Thoracic aorta (tissue), 2 donors: ENCODE measurements around the gene TARS3. TPM values are rescaled to one million over a fixed set of nuclear protein-coding genes. Genes with fewer than 3 reads are reported as not detected.

Source experiments
- ATAC-seq: fragments of 150-250 bp; one replicate; pipeline ENCODE4 v1.8.0; 2017; ENCODE audit warnings: low read depth; ENCODE audit not compliant: insufficient number of reproducible peaks, low FRiP score
- DNase-seq: peaks from one replicate; pipeline ENCODE4 v3.0.0-alpha.2; 2020; ENCODE audit warnings: low spot score
- H3K27ac ChIP-seq, 2 donors: fragments of 200-600 bp; sonication (generic); 1 replicate in 1 of 2; 2 replicates in 1 of 2; pipeline ENCODE4 v1.5.1; 2016; ENCODE audit warnings: mild to moderate bottlenecking in 2 of 2, moderate library complexity in 2 of 2
- H3K27me3 ChIP-seq: fragments of 200-600 bp; sonication (generic); replicated peaks from 2 replicates; pipeline ENCODE4 v1.6.0; 2016; ENCODE audit warnings: mild to moderate bottlenecking; ENCODE audit not compliant: insufficient read depth
- H3K36me3 ChIP-seq: fragments of 200-600 bp; sonication (generic); one replicate; pipeline ENCODE4 v1.5.1; 2016
- H3K4me1 ChIP-seq, 2 donors: fragments of 200-600 bp; sonication (generic); 1 replicate in 1 of 2; 2 replicates in 1 of 2; pipeline versions ENCODE4 v1.5.1 to v1.6.0; 2016; ENCODE audit warnings: low read depth in 2 of 2, mild to moderate bottlenecking in 1 of 2; ENCODE audit not compliant: control insufficient read depth in 1 of 2
- H3K4me3 ChIP-seq: fragments of 200-600 bp; sonication (generic); 2 replicates; pipeline ENCODE4 v1.5.1; 2016; ENCODE audit warnings: mild to moderate bottlenecking
- H3K9me3 ChIP-seq: fragments of 200-600 bp; sonication (generic); 2 replicates; pipeline ENCODE4 v1.5.1; 2016
- total RNA-seq, 2 donors: library from RNA; depleted of rRNA; stranded (reverse); fragments of >200 nt; gene quantifications; one replicate each; pipeline versions ENCODE4 v1.1.0 to v1.2.3, GENCODE V29; 2016
- TF ChIP-seq, protein P1 (sequence below): fragments of 200-600 bp; sonication (generic); IDR thresholded peaks from one replicate; pipeline ENCODE4 v1.5.1; 2019; ENCODE audit warnings: antibody characterized with exemption

The TARS3 gene
- total RNA-seq, 2 donors from 2014 or later: 20.5 to 21.3 TPM

DNA sequence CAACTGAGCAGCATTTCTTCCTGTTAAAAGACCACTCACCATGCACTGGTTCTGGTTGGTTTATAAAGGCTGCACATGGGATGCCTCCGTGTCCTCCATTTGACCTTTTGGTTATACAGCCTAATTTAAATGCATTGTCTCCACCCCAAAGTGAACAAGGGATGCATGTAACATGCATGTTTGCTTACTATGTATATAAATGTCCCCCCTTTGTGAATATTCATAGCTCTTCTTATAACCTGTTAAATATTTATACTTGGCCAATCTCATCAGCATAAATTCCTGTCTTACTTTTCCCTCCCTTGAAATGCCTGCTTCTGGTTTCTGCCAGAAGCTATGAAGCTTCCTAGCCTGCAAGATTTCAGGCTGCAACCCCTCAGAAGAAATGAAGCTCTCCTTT, 27.4 kb downstream of the TARS3 start:
- no peaks in the 10 kb centered on the region for H3K4me1 ChIP-seq
- ATAC-seq (no peak), DNase-seq (no peak)
- H3K9me3 ChIP-seq: no peaks in the 10 kb centered on the region
- H3K27ac ChIP-seq: no peak overlapping the region
- TF ChIP-seq, protein P1, sequence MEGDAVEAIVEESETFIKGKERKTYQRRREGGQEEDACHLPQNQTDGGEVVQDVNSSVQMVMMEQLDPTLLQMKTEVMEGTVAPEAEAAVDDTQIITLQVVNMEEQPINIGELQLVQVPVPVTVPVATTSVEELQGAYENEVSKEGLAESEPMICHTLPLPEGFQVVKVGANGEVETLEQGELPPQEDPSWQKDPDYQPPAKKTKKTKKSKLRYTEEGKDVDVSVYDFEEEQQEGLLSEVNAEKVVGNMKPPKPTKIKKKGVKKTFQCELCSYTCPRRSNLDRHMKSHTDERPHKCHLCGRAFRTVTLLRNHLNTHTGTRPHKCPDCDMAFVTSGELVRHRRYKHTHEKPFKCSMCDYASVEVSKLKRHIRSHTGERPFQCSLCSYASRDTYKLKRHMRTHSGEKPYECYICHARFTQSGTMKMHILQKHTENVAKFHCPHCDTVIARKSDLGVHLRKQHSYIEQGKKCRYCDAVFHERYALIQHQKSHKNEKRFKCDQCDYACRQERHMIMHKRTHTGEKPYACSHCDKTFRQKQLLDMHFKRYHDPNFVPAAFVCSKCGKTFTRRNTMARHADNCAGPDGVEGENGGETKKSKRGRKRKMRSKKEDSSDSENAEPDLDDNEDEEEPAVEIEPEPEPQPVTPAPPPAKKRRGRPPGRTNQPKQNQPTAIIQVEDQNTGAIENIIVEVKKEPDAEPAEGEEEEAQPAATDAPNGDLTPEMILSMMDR: no peak
- peaks cover 41% of the 10 kb centered on the region for H3K36me3 ChIP-seq
- H3K27me3 ChIP-seq: no peaks in the 10 kb centered on the region
- H3K4me3 ChIP-seq: no peak overlapping the region

DNA sequence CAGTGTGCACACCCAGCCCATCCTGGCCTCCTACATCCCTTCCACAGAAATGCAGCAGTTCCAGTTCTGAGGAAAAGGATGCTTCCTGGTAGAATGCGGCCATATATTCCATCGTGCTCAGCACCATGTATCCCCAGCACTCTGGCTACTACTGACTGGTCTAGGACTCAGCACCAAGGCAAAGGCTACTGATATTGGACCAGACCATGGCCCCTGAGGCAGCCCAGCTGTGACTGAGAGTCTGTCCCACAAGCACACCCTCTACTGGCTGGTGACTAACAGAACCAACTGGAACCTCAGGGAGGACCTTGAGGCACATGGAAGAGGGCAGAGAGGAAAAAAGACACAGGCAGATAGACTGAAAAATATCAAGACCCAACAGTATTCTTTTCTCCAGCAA, 30.0 kb downstream of the TARS3 start:
- DNase-seq (no peak), ATAC-seq (no peak)
- TF ChIP-seq, protein P1: no peak
- Histone ChIP-seq H3K27ac (no peak overlapping the region), H3K4me1 (no peaks in the 10 kb centered on the region), H3K27me3 (no peaks in the 10 kb centered on the region), H3K36me3 (peaks cover 26% of the 10 kb centered on the region), H3K4me3 (no peak overlapping the region), H3K9me3 (no peaks in the 10 kb centered on the region)

DNA sequence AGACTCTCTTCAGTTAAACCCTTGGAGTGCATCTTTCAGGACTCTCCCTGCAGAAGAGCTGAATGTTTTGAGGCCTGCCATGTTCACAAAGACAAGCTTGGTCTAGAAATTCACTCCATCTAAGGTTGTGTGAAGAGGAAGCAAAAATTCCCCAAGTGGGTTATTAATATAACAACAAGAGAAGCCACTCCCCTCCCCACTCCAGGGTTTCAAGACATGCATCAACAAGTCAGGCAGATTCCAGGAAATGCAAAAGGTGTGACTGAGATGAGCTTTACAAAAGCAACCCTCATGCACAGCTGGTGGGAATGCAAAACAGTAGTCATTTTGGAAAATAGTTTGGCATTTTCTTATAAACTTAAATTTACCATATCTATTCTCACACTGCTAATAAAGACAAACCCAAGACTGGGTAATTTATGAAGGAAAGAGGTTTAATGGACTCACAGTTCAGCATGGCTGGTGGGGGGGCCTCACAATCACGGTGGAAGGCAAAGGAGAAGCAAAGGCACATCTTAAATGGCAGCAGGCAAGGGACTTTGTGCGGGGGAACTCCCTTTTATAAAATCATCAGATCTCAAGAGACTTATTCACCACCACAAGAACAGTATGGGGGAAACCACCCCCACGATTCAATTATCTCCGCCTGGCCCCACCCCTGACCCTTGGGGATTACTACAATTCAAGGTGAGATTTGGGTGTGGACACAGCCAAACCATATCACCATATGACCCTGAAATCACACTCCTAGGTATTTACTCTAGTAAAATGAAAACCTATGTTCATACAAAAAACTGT, 31.3 kb downstream of the TARS3 start:
- ATAC-seq (no peak), DNase-seq (no peak)
- Histone ChIP-seq H3K36me3 (peaks cover 17% of the 10 kb centered on the region), H3K9me3 (no peaks in the 10 kb centered on the region), H3K4me1 (no peaks in the 10 kb centered on the region), H3K27ac (no peak overlapping the region), H3K27me3 (no peaks in the 10 kb centered on the region), H3K4me3 (no peak overlapping the region)
- TF ChIP-seq, protein P1: no peak

DNA sequence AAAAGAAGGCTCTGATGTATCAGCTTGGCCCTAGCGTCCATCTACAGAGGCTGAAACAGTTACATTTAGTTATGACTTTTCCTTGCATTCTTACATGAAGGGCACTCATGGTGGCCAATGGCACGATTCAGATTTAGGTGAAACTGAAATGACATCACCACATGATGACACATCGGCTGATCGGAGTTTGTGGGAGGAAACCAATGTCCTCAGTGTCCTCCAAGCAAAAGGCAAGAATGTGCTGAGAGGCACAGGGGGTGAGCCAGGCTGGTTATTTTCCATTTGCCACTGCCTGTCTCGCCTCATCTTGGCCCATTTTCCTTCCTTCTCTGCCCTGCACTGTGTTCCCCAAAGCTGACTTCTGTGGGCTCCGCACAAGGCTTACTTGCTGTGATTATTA, 34.4 kb downstream of the TARS3 start:
- Histone ChIP-seq H3K4me1 (no peaks in the 10 kb centered on the region), H3K27ac (no peak overlapping the region), H3K4me3 (no peak overlapping the region), H3K9me3 (no peaks in the 10 kb centered on the region), H3K36me3 (peaks cover 21% of the 10 kb centered on the region), H3K27me3 (no peaks in the 10 kb centered on the region)
- no peak for DNase-seq
- TF ChIP-seq, protein P1: no peak
- no peak for ATAC-seq

DNA sequence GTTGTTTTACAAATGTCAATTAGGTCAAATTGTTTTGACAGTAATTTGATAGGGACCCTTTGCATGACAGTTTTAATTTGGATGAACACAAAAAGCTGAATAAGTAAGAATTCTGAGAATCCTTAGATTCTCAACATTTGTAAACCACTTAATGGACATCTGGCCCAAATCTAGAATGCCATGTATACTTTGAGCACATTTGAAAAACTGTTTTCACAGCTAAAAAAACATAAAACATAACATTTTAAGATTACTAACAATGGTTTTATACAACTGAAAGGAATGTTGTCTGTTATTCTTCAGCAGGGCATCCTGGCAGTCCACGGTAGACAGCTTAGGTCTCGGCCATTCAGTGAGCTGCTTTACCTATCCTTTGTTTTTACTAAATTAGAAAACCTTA, 37.6 kb downstream of the TARS3 start:
- H3K36me3 ChIP-seq: peaks cover 22% of the 10 kb centered on the region
- H3K27ac ChIP-seq: no peak overlapping the region
- no peaks in the 10 kb centered on the region for H3K4me1 ChIP-seq
- no peaks in the 10 kb centered on the region for H3K9me3 ChIP-seq
- no peak overlapping the region for H3K4me3 ChIP-seq
- H3K27me3 ChIP-seq: no peaks in the 10 kb centered on the region
- no peak for ATAC-seq
- DNase-seq: no peak
- TF ChIP-seq, protein P1: no peak
